ENCODE results near the gene RASSF5.

DNA sequence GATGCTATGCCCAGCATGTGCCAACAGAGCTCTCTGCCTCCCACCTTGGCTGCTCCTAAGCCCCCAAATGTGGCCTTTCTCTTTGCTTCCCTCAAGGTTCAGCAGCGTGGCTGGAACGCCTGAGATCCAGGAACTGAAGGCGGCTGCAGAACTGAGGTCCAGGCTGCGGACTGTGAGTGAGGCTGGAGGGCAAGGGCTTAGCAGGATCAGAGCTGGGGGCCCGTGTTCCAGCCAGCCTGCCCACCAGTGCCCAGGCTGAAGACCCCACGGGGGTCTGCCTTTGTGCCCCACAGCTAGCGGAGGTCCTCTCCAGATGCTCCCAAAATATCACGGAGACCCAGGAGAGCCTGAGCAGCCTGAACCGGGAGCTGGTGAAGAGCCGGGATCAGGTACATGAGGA lies 22.4 kb upstream of the RASSF5 start:
- TF ChIP-seq POLR2AphosphoS5 (IDR thresholded peaks at IDR 0.05; ENCODE audit: borderline replicate concordance, low read depth, low read length) (no peak), EZH2 (IDR thresholded peaks at IDR 0.05) (no peak), FOXP2 (optimal IDR thresholded peaks at IDR 0.05; ENCODE audit: control extremely low read depth, extremely low read length, insufficient read depth) (no peak)

All from SK-N-MC (cell line).